Natural killer cell (primary cell): ENCODE measurements around the gene MIEF1. TPM values are rescaled to one million over a fixed set of nuclear protein-coding genes. Genes with fewer than 3 reads are reported as not detected.
"Not testable (repeated sequence)": the region's sequence is repeated elsewhere in the genome, so short reads cannot be mapped to it uniquely, and the experiment has no call there.

Experiments used
- ATAC-seq, 3 donors: fragments of 150-1000 bp in 2 of 3; fragments of 200-7000 bp in 1 of 3; cut with Tn5 transposase; 1 replicate in 1 of 3; 2 replicates in 2 of 3; pipeline ENCODE4 v1.10.0; 2021; ENCODE audit warnings: mild to moderate bottlenecking in 2 of 3, moderate library complexity in 2 of 3
- DNase-seq, 2 donors: peaks; one replicate each; pipeline versions ENCODE4 v3.0.0 to v3.0.0-alpha.2; 2013 to 2021; ENCODE audit warnings: mixed read lengths in 1 of 2
- H3K27ac ChIP-seq: one replicate; pipeline ENCODE4 v1.5.1; 2013; ENCODE audit warnings: mild to moderate bottlenecking, low read length
- H3K27me3 ChIP-seq: one replicate; pipeline ENCODE4 v1.6.1; 2013; ENCODE audit warnings: low read length; ENCODE audit not compliant: control insufficient read depth, insufficient read depth
- H3K36me3 ChIP-seq: one replicate; pipeline ENCODE4 v1.6.1; 2013; ENCODE audit warnings: low read length; ENCODE audit not compliant: control insufficient read depth, insufficient read depth
- H3K4me1 ChIP-seq: one replicate; pipeline ENCODE4 v1.6.1; 2013; ENCODE audit warnings: low read length; ENCODE audit not compliant: control insufficient read depth, insufficient read depth
- H3K4me3 ChIP-seq: one replicate; pipeline ENCODE4 v1.5.1; 2013; ENCODE audit warnings: low read length
- H3K9me3 ChIP-seq: one replicate; pipeline ENCODE4 v1.6.1; 2013; ENCODE audit warnings: low read length; ENCODE audit not compliant: control insufficient read depth, insufficient read depth
- H3K27ac Mint-ChIP-seq, 2 donors: one replicate each; pipeline ENCODE4 v1.8.0; 2022; ENCODE audit warnings: mild to moderate bottlenecking in 2 of 2, mixed read lengths in 2 of 2, moderate library complexity in 1 of 2
- H3K27me3 Mint-ChIP-seq, 2 donors: one replicate each; pipeline ENCODE4 v1.8.0; 2022; ENCODE audit warnings: low read depth in 2 of 2, mixed read lengths in 2 of 2
- H3K36me3 Mint-ChIP-seq: one replicate; pipeline ENCODE4 v1.8.0; 2022; ENCODE audit warnings: mixed read lengths
- H3K4me1 Mint-ChIP-seq, 2 donors: one replicate each; pipeline ENCODE4 v1.8.0; 2022; ENCODE audit warnings: mixed read lengths in 2 of 2
- H3K4me3 Mint-ChIP-seq: one replicate; pipeline ENCODE4 v1.8.0; 2022; ENCODE audit warnings: mild to moderate bottlenecking, moderate library complexity, mixed read lengths
- H3K9me3 Mint-ChIP-seq, 2 donors: one replicate each; pipeline ENCODE4 v1.8.0; 2022; ENCODE audit warnings: mixed read lengths in 2 of 2
- WGBS: methylation state at CpG from one replicate; pipeline ENCODE4 v1.1.7; 2013; ENCODE audit warnings: missing lambda C conversion rate; ENCODE audit not compliant: insufficient coverage; 5-methylcytosine and 5-hydroxymethylcytosine counted together
- intact Hi-C: fragments of 100-400 bp; cut with micrococcal nuclease; formaldehyde crosslinking; loops from one replicate; pipeline ENCODE4 v1.14.2; 2022
- total RNA-seq, 4 donors: library from RNA; stranded (reverse); fragments of 120-200 nt in 1 of 4; gene quantifications; one replicate each; pipeline versions ENCODE4 v1.2.3 to v1.2.4, GENCODE V29; 2013 to 2022
- TF ChIP-seq, protein P1 (sequence below): fragments of 200-600 bp; IDR thresholded peaks from one replicate; pipeline ENCODE4 v1.8.0; 2022; ENCODE audit warnings: antibody characterized with exemption

Gene MIEF1
- total RNA-seq, 3 donors from 2014 or later (not counting 1 experiment from before 2014, with no cell fraction given), result 16.1 to 27.6 (median 25.1) TPM

DNA sequence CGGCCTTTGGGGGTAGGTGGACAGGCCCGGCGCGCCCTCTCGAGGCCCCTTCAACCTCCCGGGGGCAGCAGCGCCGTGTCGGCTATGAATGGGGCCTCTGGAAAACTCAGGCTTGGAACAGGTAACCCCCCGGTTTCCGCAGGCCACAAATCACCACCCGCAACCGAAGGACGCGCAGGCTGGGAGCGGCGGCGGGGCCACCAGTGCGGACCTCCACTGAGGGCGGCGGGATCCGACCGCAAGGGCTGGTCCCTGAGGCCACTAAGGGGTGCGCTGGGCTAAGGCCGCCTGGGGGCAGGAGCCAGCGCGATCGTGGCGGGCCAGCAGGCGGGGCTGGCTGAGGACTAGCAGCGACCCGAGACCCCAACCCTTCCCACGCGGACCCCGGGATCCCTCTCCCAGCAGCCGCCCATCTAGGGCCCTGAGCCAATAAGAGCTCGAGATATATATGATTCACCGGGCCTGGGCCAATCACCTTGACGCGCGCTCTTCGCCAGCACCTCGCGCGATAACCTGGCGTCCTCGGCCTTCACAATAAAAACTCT is 17.7 kb downstream of the MIEF1 start:
- H3K4me1 Mint-ChIP-seq, result peaks cover 37 to 38% of the 10 kb centered on the region in 2 donors
- DNase-seq, result no peak
- peaks cover 8% of the 10 kb centered on the region for H3K36me3 Mint-ChIP-seq
- peaks cover 44% of the 10 kb centered on the region for H3K36me3 ChIP-seq
- peak; percentile 88 to 95 (median 88) for ATAC-seq
- TF ChIP-seq, protein P1, sequence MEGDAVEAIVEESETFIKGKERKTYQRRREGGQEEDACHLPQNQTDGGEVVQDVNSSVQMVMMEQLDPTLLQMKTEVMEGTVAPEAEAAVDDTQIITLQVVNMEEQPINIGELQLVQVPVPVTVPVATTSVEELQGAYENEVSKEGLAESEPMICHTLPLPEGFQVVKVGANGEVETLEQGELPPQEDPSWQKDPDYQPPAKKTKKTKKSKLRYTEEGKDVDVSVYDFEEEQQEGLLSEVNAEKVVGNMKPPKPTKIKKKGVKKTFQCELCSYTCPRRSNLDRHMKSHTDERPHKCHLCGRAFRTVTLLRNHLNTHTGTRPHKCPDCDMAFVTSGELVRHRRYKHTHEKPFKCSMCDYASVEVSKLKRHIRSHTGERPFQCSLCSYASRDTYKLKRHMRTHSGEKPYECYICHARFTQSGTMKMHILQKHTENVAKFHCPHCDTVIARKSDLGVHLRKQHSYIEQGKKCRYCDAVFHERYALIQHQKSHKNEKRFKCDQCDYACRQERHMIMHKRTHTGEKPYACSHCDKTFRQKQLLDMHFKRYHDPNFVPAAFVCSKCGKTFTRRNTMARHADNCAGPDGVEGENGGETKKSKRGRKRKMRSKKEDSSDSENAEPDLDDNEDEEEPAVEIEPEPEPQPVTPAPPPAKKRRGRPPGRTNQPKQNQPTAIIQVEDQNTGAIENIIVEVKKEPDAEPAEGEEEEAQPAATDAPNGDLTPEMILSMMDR, result no peak
- peak overlapping the region; percentile 98 for H3K4me3 Mint-ChIP-seq
- H3K9me3 ChIP-seq, result no peaks in the 10 kb centered on the region
- H3K4me3 ChIP-seq, result peak overlapping the region; percentile 97
- H3K9me3 Mint-ChIP-seq, result no peaks in the 10 kb centered on the region
- H3K27me3 ChIP-seq, result no peaks in the 10 kb centered on the region
- peak overlapping the region; percentile 96 to 98 for H3K27ac Mint-ChIP-seq
- H3K27me3 Mint-ChIP-seq, result no peaks in the 10 kb centered on the region
- intact Hi-C loops, result loop anchor here (1.0 kb wide), 3 partner anchors 13 to 525 kb away; partner anchors contain the start of genes MIEF1 and RPS19BP1
- peak overlapping the region; percentile 91 for H3K27ac ChIP-seq
- WGBS, result under 1% methylated on average over 47 of the region's 47 CpGs
- H3K4me1 ChIP-seq, result peaks cover 45% of the 10 kb centered on the region

DNA sequence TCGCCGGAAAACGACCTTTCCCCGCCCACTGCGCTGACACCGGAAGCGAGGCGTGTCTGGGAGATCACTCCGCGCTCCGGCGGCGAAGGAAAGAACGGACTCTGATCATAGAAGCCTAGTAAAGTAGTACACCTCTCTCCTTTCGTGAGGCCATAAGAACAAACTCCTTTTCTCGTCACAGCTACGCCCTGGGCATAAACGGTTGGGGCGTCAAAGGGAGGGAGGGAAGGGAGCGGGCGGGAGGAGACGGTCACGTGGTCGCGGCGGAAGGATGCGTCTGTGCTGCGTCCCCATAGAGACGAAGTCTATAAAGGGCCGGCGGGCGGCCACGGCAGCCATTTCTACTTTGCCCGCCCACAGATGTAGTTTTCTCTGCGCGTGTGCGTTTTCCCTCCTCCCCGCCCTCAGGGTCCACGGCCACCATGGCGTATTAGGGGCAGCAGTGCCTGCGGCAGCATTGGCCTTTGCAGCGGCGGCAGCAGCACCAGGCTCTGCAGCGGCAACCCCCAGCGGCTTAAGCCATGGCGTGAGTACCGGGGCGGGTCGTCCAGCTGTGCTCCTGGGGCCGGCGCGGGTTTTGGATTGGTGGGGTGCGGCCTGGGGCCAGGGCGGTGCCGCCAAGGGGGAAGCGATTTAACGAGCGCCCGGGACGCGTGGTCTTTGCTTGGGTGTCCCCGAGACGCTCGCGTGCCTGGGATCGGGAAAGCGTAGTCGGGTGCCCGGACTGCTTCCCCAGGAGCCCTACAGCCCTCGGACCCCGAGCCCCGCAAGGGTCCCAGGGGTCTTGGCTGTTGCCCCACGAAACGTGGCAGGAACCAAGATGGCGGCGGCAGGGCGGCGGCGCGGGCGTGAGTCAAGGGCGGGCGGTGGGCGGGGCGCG is 18.4 kb downstream of the MIEF1 start, which contains the start of gene ATF4:
ATF4 (plus strand) TSS at position 337 of the 880 bp plus-strand sequence. CDS start 884 bp downstream, outside the sequence.
- ATAC-seq (peak; percentile 58 to 82 (median 67)), DNase-seq (peak; percentile 92 to 99)
- Mint-ChIP-seq H3K27ac (peak within 1 kb of the TSS; percentile 96 to 98), H3K4me3 (peak within 1 kb of the TSS; percentile 98), H3K36me3 (peaks cover 8% of the 10 kb centered on the region), H3K4me1 (peaks cover 44% of the 10 kb centered on the region in 2 donors), H3K9me3 (no peaks in the 10 kb centered on the region), H3K27me3 (no peaks in the 10 kb centered on the region)
- TF ChIP-seq, protein P1, result no peak
- H3K9me3 ChIP-seq, result no peaks in the 10 kb centered on the region
- H3K27me3 ChIP-seq, result no peaks in the 10 kb centered on the region
- 0% methylated on average over 85 of the region's 86 CpGs for WGBS
- intact Hi-C loops, result loop anchor here (1.0 kb wide), 3 partner anchors 12 to 524 kb away; partner anchors contain the start of genes MIEF1 and RPS19BP1
- peaks cover 47% of the 10 kb centered on the region for H3K4me1 ChIP-seq
- H3K27ac ChIP-seq, result peak within 1 kb of the TSS; percentile 91
- peak within 1 kb of the TSS; percentile 97 for H3K4me3 ChIP-seq
- peaks cover 41% of the 10 kb centered on the region for H3K36me3 ChIP-seq

GRCh38 chr22:39521106-39521885 is 19.2 kb downstream of the MIEF1 start:
- H3K9me3 ChIP-seq, H3K36me3 Mint-ChIP-seq, DNase-seq, H3K27me3 ChIP-seq, intact Hi-C loops, H3K27me3 Mint-ChIP-seq, ATAC-seq, H3K9me3 Mint-ChIP-seq: not testable (repeated sequence)
- Histone ChIP-seq H3K4me1 (peaks cover 55% of the 10 kb centered on the region), H3K27ac (peak overlapping the region; percentile 13), H3K36me3 (peaks cover 38% of the 10 kb centered on the region), H3K4me3 (peak overlapping the region; percentile 97)
- H3K4me3 Mint-ChIP-seq, result peak overlapping the region; percentile 98
- H3K4me1 Mint-ChIP-seq, result peaks cover 47 to 49% of the 10 kb centered on the region in 2 donors
- 8% methylated on average over 26 of the region's 28 CpGs for WGBS
- H3K27ac Mint-ChIP-seq, result peak overlapping the region; percentile 96 to 98

GRCh38 chr22:39522091-39522490 is 20.0 kb downstream of the MIEF1 start:
- peaks cover 50 to 52% of the 10 kb centered on the region in 2 donors for H3K4me1 Mint-ChIP-seq
- 31% methylated on average over 2 of the region's 5 CpGs for WGBS
- ATAC-seq, DNase-seq, H3K27ac ChIP-seq, intact Hi-C loops, H3K9me3 ChIP-seq, H3K9me3 Mint-ChIP-seq, H3K27me3 Mint-ChIP-seq, H3K27me3 ChIP-seq, H3K4me3 ChIP-seq, H3K36me3 Mint-ChIP-seq: not testable (repeated sequence)
- peaks cover 62% of the 10 kb centered on the region for H3K4me1 ChIP-seq
- peak overlapping the region; percentile 96 to 98 for H3K27ac Mint-ChIP-seq
- peak overlapping the region; percentile 98 for H3K4me3 Mint-ChIP-seq
- peaks cover 38% of the 10 kb centered on the region for H3K36me3 ChIP-seq
